Measurements from ENCODE around the gene SRSF7.

Gene SRSF7

DNA sequence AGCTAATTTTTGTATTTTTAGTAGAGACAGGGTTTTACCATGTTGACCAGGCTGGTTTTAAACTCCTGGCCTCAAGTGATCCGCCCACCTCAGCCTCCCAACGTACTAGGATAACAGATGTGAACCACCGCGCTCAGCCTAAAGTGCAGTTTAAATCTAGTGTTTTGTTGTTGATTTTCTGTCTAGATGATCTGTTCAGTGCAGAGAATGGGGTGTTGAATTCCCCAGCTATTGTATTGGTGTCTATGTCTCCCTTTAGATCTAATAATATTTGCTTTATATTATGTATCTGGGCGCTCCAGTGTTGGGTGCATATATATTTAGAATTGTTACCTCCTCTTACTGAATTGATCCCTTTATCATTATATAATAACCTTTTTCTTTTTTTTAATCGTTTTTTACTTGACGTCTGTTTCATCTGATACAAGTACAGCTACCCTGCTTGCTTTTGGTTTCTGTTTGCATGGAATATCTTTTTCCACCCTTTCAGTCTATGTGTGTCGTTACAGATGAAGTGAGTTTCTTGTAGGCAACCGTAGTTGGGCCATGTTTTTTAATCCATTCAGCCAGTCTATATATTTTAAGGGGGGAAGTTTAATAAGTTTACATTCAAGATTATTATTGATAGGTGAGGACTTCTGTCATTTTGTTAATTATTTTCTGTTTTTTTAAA, 50.9 kb downstream of the SRSF7 start:
- no peak for ATAC-seq
- TF ChIP-seq ARNTL (CRISPR knock-in tag; IDR thresholded peaks at IDR 0.05; ENCODE audit: borderline replicate concordance, low read depth): no peak
- TF ChIP-seq, protein P1, sequence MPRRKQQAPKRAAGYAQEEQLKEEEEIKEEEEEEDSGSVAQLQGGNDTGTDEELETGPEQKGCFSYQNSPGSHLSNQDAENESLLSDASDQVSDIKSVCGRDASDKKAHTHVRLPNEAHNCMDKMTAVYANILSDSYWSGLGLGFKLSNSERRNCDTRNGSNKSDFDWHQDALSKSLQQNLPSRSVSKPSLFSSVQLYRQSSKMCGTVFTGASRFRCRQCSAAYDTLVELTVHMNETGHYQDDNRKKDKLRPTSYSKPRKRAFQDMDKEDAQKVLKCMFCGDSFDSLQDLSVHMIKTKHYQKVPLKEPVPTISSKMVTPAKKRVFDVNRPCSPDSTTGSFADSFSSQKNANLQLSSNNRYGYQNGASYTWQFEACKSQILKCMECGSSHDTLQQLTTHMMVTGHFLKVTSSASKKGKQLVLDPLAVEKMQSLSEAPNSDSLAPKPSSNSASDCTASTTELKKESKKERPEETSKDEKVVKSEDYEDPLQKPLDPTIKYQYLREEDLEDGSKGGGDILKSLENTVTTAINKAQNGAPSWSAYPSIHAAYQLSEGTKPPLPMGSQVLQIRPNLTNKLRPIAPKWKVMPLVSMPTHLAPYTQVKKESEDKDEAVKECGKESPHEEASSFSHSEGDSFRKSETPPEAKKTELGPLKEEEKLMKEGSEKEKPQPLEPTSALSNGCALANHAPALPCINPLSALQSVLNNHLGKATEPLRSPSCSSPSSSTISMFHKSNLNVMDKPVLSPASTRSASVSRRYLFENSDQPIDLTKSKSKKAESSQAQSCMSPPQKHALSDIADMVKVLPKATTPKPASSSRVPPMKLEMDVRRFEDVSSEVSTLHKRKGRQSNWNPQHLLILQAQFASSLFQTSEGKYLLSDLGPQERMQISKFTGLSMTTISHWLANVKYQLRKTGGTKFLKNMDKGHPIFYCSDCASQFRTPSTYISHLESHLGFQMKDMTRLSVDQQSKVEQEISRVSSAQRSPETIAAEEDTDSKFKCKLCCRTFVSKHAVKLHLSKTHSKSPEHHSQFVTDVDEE (CRISPR knock-in tag; IDR thresholded peaks at IDR 0.05): no peak
- TF ChIP-seq OSR1 (CRISPR knock-in tag; IDR thresholded peaks at IDR 0.05): no peak
- TF ChIP-seq GLIS3 (CRISPR knock-in tag; IDR thresholded peaks at IDR 0.05): no peak
- no peak for TF ChIP-seq ZNF8 (CRISPR knock-in tag; IDR thresholded peaks at IDR 0.05)
- no peak for TF ChIP-seq ZNF70 (CRISPR knock-in tag; IDR thresholded peaks at IDR 0.05)
- TF ChIP-seq CSRNP3 (CRISPR knock-in tag; IDR thresholded peaks at IDR 0.05): no peak
- TF ChIP-seq, protein P2, sequence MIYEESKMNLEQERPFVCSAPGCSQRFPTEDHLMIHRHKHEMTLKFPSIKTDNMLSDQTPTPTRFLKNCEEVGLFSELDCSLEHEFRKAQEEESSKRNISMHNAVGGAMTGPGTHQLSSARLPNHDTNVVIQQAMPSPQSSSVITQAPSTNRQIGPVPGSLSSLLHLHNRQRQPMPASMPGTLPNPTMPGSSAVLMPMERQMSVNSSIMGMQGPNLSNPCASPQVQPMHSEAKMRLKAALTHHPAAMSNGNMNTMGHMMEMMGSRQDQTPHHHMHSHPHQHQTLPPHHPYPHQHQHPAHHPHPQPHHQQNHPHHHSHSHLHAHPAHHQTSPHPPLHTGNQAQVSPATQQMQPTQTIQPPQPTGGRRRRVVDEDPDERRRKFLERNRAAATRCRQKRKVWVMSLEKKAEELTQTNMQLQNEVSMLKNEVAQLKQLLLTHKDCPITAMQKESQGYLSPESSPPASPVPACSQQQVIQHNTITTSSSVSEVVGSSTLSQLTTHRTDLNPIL (CRISPR knock-in tag; IDR thresholded peaks at IDR 0.05; ENCODE audit: low read depth): no peak
- no peak for TF ChIP-seq POU6F1 (CRISPR knock-in tag; IDR thresholded peaks at IDR 0.05; ENCODE audit: borderline replicate concordance, low read depth)
- TF ChIP-seq ESRRG (CRISPR knock-in tag; IDR thresholded peaks at IDR 0.05): no peak
- TF ChIP-seq BACH2 (CRISPR knock-in tag; IDR thresholded peaks at IDR 0.05; ENCODE audit: borderline replicate concordance): no peak
- no peak for TF ChIP-seq TOX (CRISPR knock-in tag; IDR thresholded peaks at IDR 0.05; ENCODE audit: borderline replicate concordance)
- TF ChIP-seq ZC3H10 (CRISPR knock-in tag; IDR thresholded peaks at IDR 0.05): no peak
- TF ChIP-seq TCF4 (CRISPR knock-in tag; IDR thresholded peaks at IDR 0.05; ENCODE audit: borderline replicate concordance): no peak

DNA sequence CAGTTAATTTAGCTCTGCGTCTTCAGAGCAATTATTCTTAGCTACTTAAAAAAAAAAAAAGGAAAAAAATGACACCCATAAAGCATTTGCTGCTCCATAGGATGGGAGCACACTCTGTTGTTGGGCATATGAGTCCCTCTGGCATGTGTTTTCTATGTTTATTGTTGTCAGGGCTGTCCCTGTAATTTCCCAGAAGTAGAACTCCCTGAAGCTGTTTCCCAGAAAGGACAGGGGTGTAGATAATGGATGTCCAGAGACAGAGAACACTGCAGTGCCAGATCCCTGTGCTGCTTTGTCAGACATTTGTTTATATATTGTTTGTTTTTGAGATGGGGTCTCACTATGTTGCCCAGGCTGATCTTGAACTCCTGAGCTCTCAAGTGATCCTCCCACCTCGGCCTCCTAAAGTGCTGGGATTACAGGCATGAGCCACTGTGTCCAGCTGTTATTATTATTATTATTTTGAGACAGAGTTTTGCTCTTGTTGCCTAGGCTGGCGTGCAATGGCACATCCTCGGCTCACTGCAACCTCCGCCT, 52.6 kb downstream of the SRSF7 start:
- TF ChIP-seq PPARA (CRISPR knock-in tag; IDR thresholded peaks at IDR 0.05; ENCODE audit: borderline replicate concordance): no peak
- TF ChIP-seq BACH2 (CRISPR knock-in tag; IDR thresholded peaks at IDR 0.05; ENCODE audit: borderline replicate concordance): no peak
- ATAC-seq: no peak

DNA sequence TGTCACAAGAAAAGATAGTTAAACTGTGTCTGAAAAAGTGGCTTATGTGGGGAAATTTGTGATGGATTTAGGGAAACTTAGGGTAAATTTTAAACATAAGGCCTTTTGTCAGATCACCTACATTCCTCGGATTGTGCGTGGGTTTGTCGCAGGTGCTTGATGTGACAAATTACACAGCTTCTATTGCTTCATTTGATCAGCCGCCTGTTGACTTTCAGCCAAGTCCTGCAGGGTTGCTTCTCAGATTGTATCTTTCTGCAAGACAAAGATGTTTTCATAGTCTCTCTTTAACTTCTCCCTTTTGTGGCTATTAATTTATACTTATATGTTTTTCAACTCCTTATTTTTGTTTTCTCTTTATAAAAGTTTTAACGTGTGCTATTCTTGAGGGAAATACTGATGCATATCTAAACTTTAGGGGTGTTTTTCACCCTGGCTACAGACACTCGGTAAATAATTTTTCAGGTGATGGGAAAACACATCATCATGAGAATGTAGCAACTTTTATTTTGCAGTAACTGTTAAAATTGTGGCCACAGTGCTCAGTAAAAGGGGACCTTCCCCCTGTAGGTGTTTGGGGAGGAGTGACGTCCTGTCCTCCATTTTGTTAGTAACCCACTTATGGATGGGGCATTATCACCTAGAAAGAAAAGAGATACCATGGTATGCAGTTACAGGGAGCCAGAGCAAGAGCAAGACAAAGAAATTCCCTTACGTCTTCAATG, 53.9 kb downstream of the SRSF7 start:
- no peak for ATAC-seq
- TF ChIP-seq ARNTL (CRISPR knock-in tag; IDR thresholded peaks at IDR 0.05; ENCODE audit: borderline replicate concordance, low read depth) (no peak), TCF4 (CRISPR knock-in tag; IDR thresholded peaks at IDR 0.05; ENCODE audit: borderline replicate concordance) (no peak), ZFP30 (CRISPR knock-in tag; IDR thresholded peaks at IDR 0.05) (no peak), CSRNP3 (CRISPR knock-in tag; IDR thresholded peaks at IDR 0.05) (no peak), BACH2 (CRISPR knock-in tag; IDR thresholded peaks at IDR 0.05; ENCODE audit: borderline replicate concordance) (no peak), SNAI2 (CRISPR knock-in tag; IDR thresholded peaks at IDR 0.05) (no peak), GLIS3 (CRISPR knock-in tag; IDR thresholded peaks at IDR 0.05) (no peak), ESRRG (CRISPR knock-in tag; IDR thresholded peaks at IDR 0.05) (no peak), ZC3H10 (CRISPR knock-in tag; IDR thresholded peaks at IDR 0.05) (no peak), TOX (CRISPR knock-in tag; IDR thresholded peaks at IDR 0.05; ENCODE audit: borderline replicate concordance) (no peak), ZFP3 (CRISPR knock-in tag; IDR thresholded peaks at IDR 0.05) (no peak), ZNF8 (CRISPR knock-in tag; IDR thresholded peaks at IDR 0.05) (no peak)
- TF ChIP-seq, protein P2 (CRISPR knock-in tag; IDR thresholded peaks at IDR 0.05; ENCODE audit: low read depth): no peak

Data from SK-N-SH treated with all-trans-retinoic acid at 6 μM for 48 hours (cell line).